Testis (tissue), 3 donors: ENCODE results near the gene SBF1. TPM values are rescaled to one million over a fixed set of nuclear protein-coding genes. Genes with fewer than 3 reads are reported as not detected.

ENCODE experiments used
- DNase-seq: peaks from one replicate; pipeline ENCODE4 v3.0.0-alpha.2; 2019
- H3K27ac ChIP-seq, 2 donors: fragments of 200-600 bp; sonication (generic); one replicate each; pipeline ENCODE4 v1.5.1; 2019
- H3K27me3 ChIP-seq: fragments of 200-600 bp; sonication (generic); one replicate; pipeline ENCODE4 v1.5.1; 2019
- H3K36me3 ChIP-seq: fragments of 200-600 bp; sonication (generic); one replicate; pipeline ENCODE4 v1.5.1; 2017; ENCODE audit warnings: low read depth; ENCODE audit errors: missing control alignments
- H3K4me1 ChIP-seq: fragments of 200-600 bp; sonication (generic); one replicate; pipeline ENCODE4 v1.5.1; 2019
- H3K4me3 ChIP-seq, 2 donors: fragments of 200-600 bp; sonication (generic); one replicate each; pipeline ENCODE4 v1.5.1; 2017 to 2019
- H3K9me3 ChIP-seq: fragments of 200-600 bp; sonication (generic); one replicate; pipeline ENCODE4 v1.5.1; 2017
- CTCF ChIP-seq, 3 experiments: fragments of 450-650 bp in 2 of 3; fragments of 200-600 bp in 1 of 3; sonication (generic) in 1 of 3; IDR thresholded peaks; one replicate each; pipeline ENCODE4 v1.5.1; 2016 to 2019; ENCODE audit warnings: antibody characterized with exemption in 3 of 3, mild to moderate bottlenecking in 2 of 3, moderate library complexity in 1 of 3
- POLR2A ChIP-seq: fragments of 450-650 bp; IDR thresholded peaks from one replicate; pipeline ENCODE4 v1.6.1; 2017; ENCODE audit warnings: antibody characterized with exemption, mild to moderate bottlenecking, moderate library complexity
- WGBS, 2 donors: methylation state at CpG; one replicate each; pipeline ENCODE4 v1.1.5; 2018; 5-methylcytosine and 5-hydroxymethylcytosine counted together
- intact Hi-C: fragments of 100-400 bp; cut with DNase I; formaldehyde crosslinking; loops from one replicate; pipeline ENCODE4 v1.15.1; 2023; ENCODE audit warnings: low total_unique reads
- polyA plus RNA-seq: library from polyadenylated mRNA; stranded (reverse); fragments of 350-450 nt; fragmentation: Illumina TruSeq; extraction: RNeasy Lipid Tissue Mini Kit (QIAGEN cat#74804); gene quantifications from one replicate; pipeline ENCODE4 v1.2.3, GENCODE V29; 2014; ENCODE audit warnings: low read depth, low replicate concordance; ENCODE audit not compliant: insufficient read depth
- total RNA-seq, 2 donors: library from RNA; depleted of rRNA; stranded (reverse); fragments of >200 nt; gene quantifications; one replicate each; pipeline ENCODE4 v1.2.3, GENCODE V29; 2016

The SBF1 gene
- total and polyA plus RNA-seq, 3 donors from 2014 or later = 201 to 239 (median 208) TPM

- TF ChIP-seq POLR2A (no peak), CTCF (IDR thresholded peaks at IDR 0.05) (no peak)
- no peak for DNase-seq
- Histone ChIP-seq H3K36me3 (no peaks in the 10 kb centered on the region), H3K4me3 (no peak overlapping the region), H3K9me3 (no peaks in the 10 kb centered on the region), H3K4me1 (peaks cover 9% of the 10 kb centered on the region), H3K27ac (no peak overlapping the region), H3K27me3 (no peaks in the 10 kb centered on the region)
- intact Hi-C loops = no loop called here
- WGBS, 2 donors = 82 to 100% methylated on average over 2 to 26 of the region's 26 CpGs
Observed at GRCh38 chr22:50440544-50441249, 34.1 kb downstream of the SBF1 start.

GRCh38 chr22:50439871-50440331 is 34.9 kb downstream of the SBF1 start:
- WGBS, 2 donors = 70 to 90% methylated on average over 2 to 10 of the region's 10 CpGs
- intact Hi-C loops = no loop called here
- TF ChIP-seq CTCF (IDR thresholded peaks at IDR 0.05) = no peak
- TF ChIP-seq POLR2A = no peak
- Histone ChIP-seq H3K36me3 (no peaks in the 10 kb centered on the region), H3K4me3 (no peak overlapping the region), H3K4me1 (peaks cover 9% of the 10 kb centered on the region), H3K27ac (no peak overlapping the region), H3K27me3 (no peaks in the 10 kb centered on the region), H3K9me3 (no peaks in the 10 kb centered on the region)
- no peak for DNase-seq

GRCh38 chr22:50439314-50439870 is 35.4 kb downstream of the SBF1 start:
- no peaks in the 10 kb centered on the region for H3K27me3 ChIP-seq
- TF ChIP-seq CTCF (IDR thresholded peaks at IDR 0.05) (no peak), POLR2A (no peak)
- no peak overlapping the region for H3K4me3 ChIP-seq
- H3K9me3 ChIP-seq = no peaks in the 10 kb centered on the region
- WGBS, 2 donors = 84 to 92% methylated on average over 5 to 17 of the region's 17 CpGs
- peaks cover 8% of the 10 kb centered on the region for H3K4me1 ChIP-seq
- intact Hi-C loops = no loop called here
- no peaks in the 10 kb centered on the region for H3K36me3 ChIP-seq
- no peak for DNase-seq
- H3K27ac ChIP-seq = no peak overlapping the region

GRCh38 chr22:50438305-50439275 is 36.2 kb downstream of the SBF1 start:
- H3K4me1 ChIP-seq = peaks cover under 1% of the 10 kb centered on the region
- no peak overlapping the region for H3K4me3 ChIP-seq
- H3K27me3 ChIP-seq = no peaks in the 10 kb centered on the region
- H3K36me3 ChIP-seq = no peaks in the 10 kb centered on the region
- H3K27ac ChIP-seq = no peak overlapping the region
- DNase-seq = no peak
- TF ChIP-seq CTCF (IDR thresholded peaks at IDR 0.05) = no peak
- no peak for TF ChIP-seq POLR2A
- intact Hi-C loops = no loop called here
- no peaks in the 10 kb centered on the region for H3K9me3 ChIP-seq
- 85 to 89% methylated on average over 22 to 34 of the region's 34 CpGs for WGBS, 2 donors
